B cell (primary cell): ENCODE measurements around the gene PTPN13. TPM values are rescaled to one million over a fixed set of nuclear protein-coding genes. Genes with fewer than 3 reads are reported as not detected.

ENCODE experiments used
- ATAC-seq: fragments of 200-7000 bp; cut with Tn5 transposase; one replicate; pipeline ENCODE4 v1.10.0; 2021; ENCODE audit warnings: low read depth, mild to moderate bottlenecking, moderate number of reproducible peaks, moderate library complexity
- CTCF ChIA-PET: fragments of 350-600 bp; sonication (Branson Sonifier 250); formaldehyde crosslinking; loops from one replicate; lab custom pipeline; 2021; ENCODE audit warnings: antibody characterized with exemption, inconsistent platforms; lab: Charles Lee
- POLR2A ChIA-PET: fragments of 350-600 bp; sonication (Branson Sonifier 250); formaldehyde crosslinking; loops from one replicate; lab custom pipeline; 2021; ENCODE audit warnings: antibody characterized with exemption; lab: Charles Lee
- DNase-seq: peaks from one replicate; pipeline ENCODE4 v3.0.0; 2013
- H2AFZ ChIP-seq: 2 replicates; pipeline ENCODE4 v1.6.1; 2012; ENCODE audit warnings: mild to moderate bottlenecking, low read depth, low read length; ENCODE audit not compliant: insufficient read depth, poor library complexity, severe bottlenecking
- H3K27ac ChIP-seq, 2 donors: 1 replicate in 1 of 2; 2 replicates in 1 of 2; pipeline ENCODE4 v1.5.1; 2012 to 2013; ENCODE audit warnings: low read length in 2 of 2, mild to moderate bottlenecking in 2 of 2, moderate library complexity in 1 of 2
- H3K27me3 ChIP-seq, 4 experiments: fragments of 200-600 bp in 1 of 4; sonication (generic) in 1 of 4; replicated peaks in 1 of 4; 1 replicate in 2 of 4; 2 replicates in 2 of 4; pipeline versions ENCODE4 v1.6.1 to v1.7.0; 2013 to 2016; ENCODE audit warnings: low read length in 3 of 4, mild to moderate bottlenecking in 2 of 4, mixed read lengths in 1 of 4, moderate library complexity in 1 of 4; ENCODE audit not compliant: insufficient read depth in 4 of 4, control insufficient read depth in 3 of 4; ENCODE audit errors: control extremely low read depth in 1 of 4
- H3K36me3 ChIP-seq, 2 experiments: replicated peaks in 1 of 2; 1 replicate in 1 of 2; 2 replicates in 1 of 2; pipeline versions ENCODE4 v1.6.1 to v1.7.1; 2013; ENCODE audit warnings: low read length in 1 of 2; ENCODE audit not compliant: insufficient read depth in 2 of 2, control insufficient read depth in 1 of 2; ENCODE audit errors: control extremely low read depth in 1 of 2, extremely low read depth in 1 of 2
- H3K4me1 ChIP-seq, 2 donors: fragments of 200-600 bp in 1 of 2; sonication (generic) in 1 of 2; 1 replicate in 1 of 2; 2 replicates in 1 of 2; pipeline versions ENCODE4 v1.5.1 to v1.6.1; 2013 to 2017; ENCODE audit warnings: low read length in 2 of 2; ENCODE audit not compliant: control insufficient read depth in 2 of 2, insufficient read depth in 2 of 2
- H3K4me2 ChIP-seq: replicated peaks from 2 replicates; pipeline ENCODE3; 2012; ENCODE audit warnings: mild to moderate bottlenecking, low read depth, low read length; ENCODE audit not compliant: poor library complexity, severe bottlenecking
- H3K4me3 ChIP-seq, 5 experiments: fragments of 200-600 bp in 1 of 5; sonication (generic) in 1 of 5; 1 replicate in 3 of 5; 2 replicates in 2 of 5; pipeline versions ENCODE4 v1.5.1 to v1.7.0; 2011 to 2016; ENCODE audit warnings: low read length in 4 of 5, mild to moderate bottlenecking in 4 of 5, low read depth in 2 of 5, control low read depth in 1 of 5, moderate library complexity in 1 of 5; ENCODE audit not compliant: insufficient read depth in 1 of 5; ENCODE audit errors: control extremely low read depth in 1 of 5, extremely low read depth in 1 of 5
- H3K79me2 ChIP-seq: fragments of 200-600 bp; sonication (generic); one replicate; pipeline ENCODE4 v1.6.0; 2016; ENCODE audit warnings: low read length; ENCODE audit not compliant: control insufficient read depth, insufficient read depth
- H3K9ac ChIP-seq: fragments of 200-600 bp; sonication (generic); 2 replicates; pipeline ENCODE4 v1.6.1; 2017; ENCODE audit warnings: mild to moderate bottlenecking, low read length, moderate library complexity
- H3K9me3 ChIP-seq, 3 donors: one replicate each; pipeline versions ENCODE4 v1.6.1 to v1.7.1; 2013; ENCODE audit warnings: low read length in 2 of 3; ENCODE audit not compliant: control insufficient read depth in 2 of 3, insufficient read depth in 1 of 3; ENCODE audit errors: control extremely low read depth in 1 of 3
- H4K20me1 ChIP-seq: 2 replicates; pipeline ENCODE4 v1.6.0; 2012; ENCODE audit warnings: mild to moderate bottlenecking, low read length; ENCODE audit not compliant: insufficient read depth, control insufficient read depth, poor library complexity, severe bottlenecking
- H3K27ac Mint-ChIP-seq: one replicate; pipeline ENCODE4 v1.8.0; 2021; ENCODE audit warnings: mixed read lengths
- H3K27me3 Mint-ChIP-seq: one replicate; pipeline ENCODE4 v1.8.0; 2021; ENCODE audit warnings: mixed read lengths
- H3K4me1 Mint-ChIP-seq: one replicate; pipeline ENCODE4 v1.8.0; 2021; ENCODE audit warnings: mixed read lengths
- H3K4me3 Mint-ChIP-seq: one replicate; pipeline ENCODE4 v1.8.0; 2021; ENCODE audit warnings: mixed read lengths
- H3K9me3 Mint-ChIP-seq: one replicate; pipeline ENCODE4 v1.8.0; 2022; ENCODE audit warnings: mixed read lengths; ENCODE audit not compliant: insufficient read depth
- EZH2 ChIP-seq: IDR thresholded peaks from 2 replicates; pipeline ENCODE4 v1.6.1; 2012; ENCODE audit warnings: borderline replicate concordance, low read depth, mild to moderate bottlenecking, moderate library complexity, low read length; ENCODE audit not compliant: insufficient read depth, poor library complexity, severe bottlenecking
- WGBS: methylation state at CpG from one replicate; pipeline ENCODE4 v1.1.5; 2013; ENCODE audit warnings: missing lambda C conversion rate; ENCODE audit not compliant: insufficient coverage; 5-methylcytosine and 5-hydroxymethylcytosine counted together
- intact Hi-C: fragments of 100-400 bp; cut with micrococcal nuclease; formaldehyde crosslinking; loops from one replicate; pipeline ENCODE4 v1.10.0; 2022
- polyA plus RNA-seq: library from polyadenylated mRNA; depleted of rRNA; stranded (reverse); fragments of >200 nt; gene quantifications from 2 replicates; pipeline ENCODE4 v1.2.3, GENCODE V29; 2012
- total RNA-seq, 2 donors: library from RNA; stranded (reverse); fragments of 120-200 nt in 1 of 2; gene quantifications; 1 replicate in 1 of 2; 2 replicates in 1 of 2; pipeline versions ENCODE4 v1.2.3 to v1.2.4, GENCODE V29; 2013 to 2022
- TF ChIP-seq, protein P1 (sequence below): fragments of 200-600 bp; IDR thresholded peaks from one replicate; pipeline ENCODE4 v1.8.0; 2022; ENCODE audit warnings: antibody characterized with exemption, mild to moderate bottlenecking

PTPN13 gene
- total and polyA plus RNA-seq, 2 donors (not counting 1 experiment from before 2014, with no cell fraction given): 0.91 TPM; not detected in 1

DNA sequence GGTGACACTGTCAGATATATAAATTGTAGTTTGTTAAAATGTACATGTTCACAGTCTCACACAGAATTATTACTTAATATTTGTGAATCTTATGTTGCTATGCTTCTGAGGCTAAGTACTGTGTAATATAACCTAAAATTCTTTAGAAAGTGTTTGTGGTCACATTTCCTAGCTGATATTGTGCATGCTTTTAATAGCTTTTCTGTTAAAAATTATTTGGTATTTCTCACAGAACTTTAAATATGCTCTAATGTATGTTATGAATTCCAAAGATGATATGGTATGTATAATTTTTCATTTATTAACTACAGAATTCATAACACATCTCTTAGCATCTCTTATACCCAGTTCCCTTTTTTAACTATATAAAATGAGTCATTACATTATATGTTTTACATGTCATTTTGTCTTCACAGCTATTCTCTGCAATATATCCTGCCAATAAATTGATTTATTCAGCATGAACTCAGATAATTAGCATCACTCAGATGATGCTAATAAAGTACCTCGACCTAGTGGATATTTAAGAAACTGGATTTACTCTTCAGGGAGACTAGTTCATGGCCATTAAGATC is 9.3 kb downstream of the PTPN13 start:
- no peak overlapping the region for H3K4me3 Mint-ChIP-seq
- TF ChIP-seq, protein P1, sequence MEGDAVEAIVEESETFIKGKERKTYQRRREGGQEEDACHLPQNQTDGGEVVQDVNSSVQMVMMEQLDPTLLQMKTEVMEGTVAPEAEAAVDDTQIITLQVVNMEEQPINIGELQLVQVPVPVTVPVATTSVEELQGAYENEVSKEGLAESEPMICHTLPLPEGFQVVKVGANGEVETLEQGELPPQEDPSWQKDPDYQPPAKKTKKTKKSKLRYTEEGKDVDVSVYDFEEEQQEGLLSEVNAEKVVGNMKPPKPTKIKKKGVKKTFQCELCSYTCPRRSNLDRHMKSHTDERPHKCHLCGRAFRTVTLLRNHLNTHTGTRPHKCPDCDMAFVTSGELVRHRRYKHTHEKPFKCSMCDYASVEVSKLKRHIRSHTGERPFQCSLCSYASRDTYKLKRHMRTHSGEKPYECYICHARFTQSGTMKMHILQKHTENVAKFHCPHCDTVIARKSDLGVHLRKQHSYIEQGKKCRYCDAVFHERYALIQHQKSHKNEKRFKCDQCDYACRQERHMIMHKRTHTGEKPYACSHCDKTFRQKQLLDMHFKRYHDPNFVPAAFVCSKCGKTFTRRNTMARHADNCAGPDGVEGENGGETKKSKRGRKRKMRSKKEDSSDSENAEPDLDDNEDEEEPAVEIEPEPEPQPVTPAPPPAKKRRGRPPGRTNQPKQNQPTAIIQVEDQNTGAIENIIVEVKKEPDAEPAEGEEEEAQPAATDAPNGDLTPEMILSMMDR: no peak
- no peak for TF ChIP-seq EZH2
- Histone ChIP-seq H3K4me3 (no peak overlapping the region), H2AFZ (no peak overlapping the region), H3K9ac (no peak overlapping the region), H3K27me3 (no peaks in the 10 kb centered on the region), H3K9me3 (no peaks in the 10 kb centered on the region), H3K27ac (no peak overlapping the region), H4K20me1 (no peaks in the 10 kb centered on the region), H3K4me1 (no peaks in the 10 kb centered on the region), H3K4me2 (no peak overlapping the region), H3K36me3 (no peaks in the 10 kb centered on the region), H3K79me2 (no peaks in the 10 kb centered on the region)
- no peak overlapping the region for H3K27ac Mint-ChIP-seq
- H3K4me1 Mint-ChIP-seq: no peaks in the 10 kb centered on the region
- peaks cover 4% of the 10 kb centered on the region for H3K27me3 Mint-ChIP-seq
- WGBS: no CpG with 5 or more reads among the region's 1 CpG
- DNase-seq: no peak
- intact Hi-C loops: no loop called here
- no peak for ATAC-seq
- no peaks in the 10 kb centered on the region for H3K9me3 Mint-ChIP-seq
- ChIA-PET CTCF (no interaction called here), POLR2A (no interaction called here)

DNA sequence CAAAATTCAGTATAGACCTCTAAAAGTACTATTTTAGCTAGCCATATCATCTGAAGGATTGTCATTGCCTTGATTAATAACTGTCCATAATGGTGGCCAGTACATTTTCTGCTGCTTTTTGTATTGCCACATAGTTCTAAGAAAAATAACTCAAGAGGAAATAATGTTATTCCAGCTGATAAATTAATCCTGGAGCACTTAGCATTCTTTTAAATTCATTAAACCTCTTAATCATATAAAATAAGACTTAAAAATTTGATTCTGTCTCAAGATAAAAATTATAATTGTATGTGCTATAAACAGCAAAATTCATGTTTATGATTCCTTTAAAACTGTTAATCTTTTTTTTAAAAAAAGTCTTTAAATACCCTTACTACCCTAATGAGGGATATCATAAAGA is 12.7 kb downstream of the PTPN13 start:
- Histone ChIP-seq H3K4me2 (no peak overlapping the region), H3K79me2 (no peaks in the 10 kb centered on the region), H3K27me3 (no peaks in the 10 kb centered on the region), H3K27ac (no peak overlapping the region), H3K9ac (no peak overlapping the region), H3K9me3 (no peaks in the 10 kb centered on the region), H3K4me1 (no peaks in the 10 kb centered on the region), H4K20me1 (no peaks in the 10 kb centered on the region), H3K4me3 (no peak overlapping the region), H3K36me3 (no peaks in the 10 kb centered on the region), H2AFZ (no peak overlapping the region)
- Mint-ChIP-seq H3K9me3 (no peaks in the 10 kb centered on the region), H3K4me3 (no peak overlapping the region), H3K4me1 (no peaks in the 10 kb centered on the region), H3K27me3 (peaks cover 3% of the 10 kb centered on the region), H3K27ac (no peak overlapping the region)
- DNase-seq: no peak
- intact Hi-C loops: no loop called here
- ChIA-PET CTCF (interaction anchor here (1.4 kb wide), 1 partner anchor 9 kb away, joined by 3 read pairs; no protein-coding TSS in a partner anchor), POLR2A (no interaction called here)
- TF ChIP-seq EZH2: no peak
- TF ChIP-seq, protein P1: no peak
- ATAC-seq: no peak
